ENCODE data around the gene PTGR3. TPM values are rescaled to one million over a fixed set of nuclear protein-coding genes. Genes with fewer than 3 reads are reported as not detected.

PTGR3 gene
- total RNA-seq, 1 experiment from 2014 or later: 8.2 TPM

GRCh38 chr18:75226286-75226955 is 17.5 kb upstream of the PTGR3 start:
- Histone ChIP-seq H3K9me3 (ENCODE audit: low read length) (no peaks in the 10 kb centered on the region), H3K36me3 (ENCODE audit: low read depth, low read length) (no peaks in the 10 kb centered on the region), H3K9ac (ENCODE audit: low read length) (no peak overlapping the region), H3K4me3 (ENCODE audit: low read length) (no peak overlapping the region), H3K79me2 (ENCODE audit: low read length) (no peaks in the 10 kb centered on the region), H3K27ac (ENCODE audit: low read length) (no peak overlapping the region), H3K4me2 (ENCODE audit: low read length) (no peak overlapping the region), H3K9me2 (replicated peaks; ENCODE audit: low read length) (no peaks in the 10 kb centered on the region), H3K27me3 (ENCODE audit: low read length) (no peaks in the 10 kb centered on the region), H3F3A (ENCODE audit: low read length, unreplicated experiment) (no peaks in the 10 kb centered on the region), H4K20me1 (ENCODE audit: low read length) (no peaks in the 10 kb centered on the region), H3K4me1 (ENCODE audit: insufficient read depth, low read length) (no peaks in the 10 kb centered on the region), H2AFZ (ENCODE audit: low read length) (no peak overlapping the region)
- intact Hi-C loops (cut with micrococcal nuclease): no loop called here
- POLR2A ChIA-PET (ENCODE audit: unreplicated experiment): no interaction called here
- DNase-seq: no peak
- no peak for ATAC-seq
- TF ChIP-seq CTCF (conservative IDR thresholded peaks at IDR 0.05; ENCODE audit: low read depth, low read length): no peak
- TF ChIP-seq EZH2 (IDR thresholded peaks at IDR 0.05; ENCODE audit: low read length, unreplicated experiment): no peak
- no peak for TF ChIP-seq EZH2phosphoT487 (IDR thresholded peaks at IDR 0.05; ENCODE audit: borderline replicate concordance, low read length)
- CTCF ChIA-PET: no interaction called here
- no TSS peak for BruUV-seq (replicated peaks)

- Histone ChIP-seq H3K4me2 (ENCODE audit: low read length) (no peak overlapping the region), H3K4me1 (ENCODE audit: insufficient read depth, low read length) (no peaks in the 10 kb centered on the region), H3K36me3 (ENCODE audit: low read depth, low read length) (no peaks in the 10 kb centered on the region), H3K9me3 (ENCODE audit: low read length) (no peaks in the 10 kb centered on the region), H3K27ac (ENCODE audit: low read length) (no peak overlapping the region), H2AFZ (ENCODE audit: low read length) (no peak overlapping the region), H3K4me3 (ENCODE audit: low read length) (no peak overlapping the region), H3K9me2 (replicated peaks; ENCODE audit: low read length) (no peaks in the 10 kb centered on the region), H3K9ac (ENCODE audit: low read length) (no peak overlapping the region), H3F3A (ENCODE audit: low read length, unreplicated experiment) (no peaks in the 10 kb centered on the region), H4K20me1 (ENCODE audit: low read length) (no peaks in the 10 kb centered on the region), H3K79me2 (ENCODE audit: low read length) (0 out of 2 replicates have a peak, but pooled peaks cover 9% of the 10 kb centered on the region), H3K27me3 (ENCODE audit: low read length) (no peaks in the 10 kb centered on the region)
- ATAC-seq (no peak), DNase-seq (no peak)
- intact Hi-C loops (cut with micrococcal nuclease): no loop called here
- POLR2A ChIA-PET (ENCODE audit: unreplicated experiment): no interaction called here
- no TSS peak for BruUV-seq (replicated peaks)
- TF ChIP-seq EZH2 (IDR thresholded peaks at IDR 0.05; ENCODE audit: low read length, unreplicated experiment) (no peak), EZH2phosphoT487 (IDR thresholded peaks at IDR 0.05; ENCODE audit: borderline replicate concordance, low read length) (no peak), CTCF (conservative IDR thresholded peaks at IDR 0.05; ENCODE audit: low read depth, low read length) (no peak)
- CTCF ChIA-PET: no interaction called here
Observed at GRCh38 chr18:75223687-75224347, 14.9 kb upstream of the PTGR3 start.

- Histone ChIP-seq H2AFZ (ENCODE audit: low read length) (no peak overlapping the region), H3K9me3 (ENCODE audit: low read length) (no peaks in the 10 kb centered on the region), H3K9ac (ENCODE audit: low read length) (no peak overlapping the region), H3K9me2 (replicated peaks; ENCODE audit: low read length) (no peaks in the 10 kb centered on the region), H3K27me3 (ENCODE audit: low read length) (no peaks in the 10 kb centered on the region), H3K4me3 (ENCODE audit: low read length) (no peak overlapping the region), H3K4me2 (ENCODE audit: low read length) (no peak overlapping the region), H3K4me1 (ENCODE audit: insufficient read depth, low read length) (no peaks in the 10 kb centered on the region), H3K36me3 (ENCODE audit: low read depth, low read length) (no peaks in the 10 kb centered on the region), H4K20me1 (ENCODE audit: low read length) (no peaks in the 10 kb centered on the region), H3F3A (ENCODE audit: low read length, unreplicated experiment) (no peaks in the 10 kb centered on the region), H3K27ac (ENCODE audit: low read length) (no peak overlapping the region), H3K79me2 (ENCODE audit: low read length) (0 out of 2 replicates have a peak, but pooled peaks cover 18% of the 10 kb centered on the region)
- BruUV-seq (replicated peaks): no TSS peak
- TF ChIP-seq EZH2phosphoT487 (IDR thresholded peaks at IDR 0.05; ENCODE audit: borderline replicate concordance, low read length) (no peak), EZH2 (IDR thresholded peaks at IDR 0.05; ENCODE audit: low read length, unreplicated experiment) (no peak), CTCF (conservative IDR thresholded peaks at IDR 0.05; ENCODE audit: low read depth, low read length) (no peak)
- DNase-seq (no peak), ATAC-seq (no peak)
- POLR2A ChIA-PET (ENCODE audit: unreplicated experiment): no interaction called here
- CTCF ChIA-PET: no interaction called here
- intact Hi-C loops (cut with micrococcal nuclease): no loop called here
Observed at GRCh38 chr18:75222407-75222806, 13.5 kb upstream of the PTGR3 start.
